ENCODE results near the gene OTULINL. TPM values are rescaled to one million over a fixed set of nuclear protein-coding genes. Genes with fewer than 3 reads are reported as not detected.
"Not testable (repeated sequence)": the region's sequence is repeated elsewhere in the genome, so short reads cannot be mapped to it uniquely, and the experiment has no call there.

OTULINL gene
- 7.5 TPM for total RNA-seq

GRCh38 chr5:14581106-14581890, at the start of gene OTULINL:
Gene OTULINL, plus strand, starts transcription at chr5:14581792. Its CDS starts 103 bp downstream, at chr5:14581895.
- peak; percentile 45 for DNase-seq

GRCh38 chr5:14532180-14532579, 49.4 kb upstream of the OTULINL start:
- no peak for DNase-seq

GRCh38 chr5:14534773-14535172, 46.8 kb upstream of the OTULINL start:
- DNase-seq = no peak

- no peak for DNase-seq
Observed at GRCh38 chr5:14545308-14545707, 36.3 kb upstream of the OTULINL start.

- DNase-seq = no peak
Observed at GRCh38 chr5:14545862-14546261, 35.7 kb upstream of the OTULINL start.

GRCh38 chr5:14547666-14548065, 33.9 kb upstream of the OTULINL start:
- DNase-seq = no peak

GRCh38 chr5:14551211-14551610, 30.4 kb upstream of the OTULINL start:
- no peak for DNase-seq

GRCh38 chr5:14552017-14552416, 29.6 kb upstream of the OTULINL start:
- DNase-seq = no peak

- DNase-seq = not testable (repeated sequence)
Observed at GRCh38 chr5:14554288-14554687, 27.3 kb upstream of the OTULINL start.

- no peak for DNase-seq
Observed at GRCh38 chr5:14556015-14556414, 25.6 kb upstream of the OTULINL start.

GRCh38 chr5:14557203-14557770, 24.3 kb upstream of the OTULINL start:
- DNase-seq = no peak

- DNase-seq = no peak
Observed at GRCh38 chr5:14557791-14558415, 23.7 kb upstream of the OTULINL start.

- DNase-seq = no peak
Observed at GRCh38 chr5:14560091-14560595, 21.4 kb upstream of the OTULINL start.

- no peak for DNase-seq
Observed at GRCh38 chr5:14561741-14562140, 19.9 kb upstream of the OTULINL start.

- DNase-seq = no peak
Observed at GRCh38 chr5:14568333-14568732, 13.3 kb upstream of the OTULINL start.

GRCh38 chr5:14569948-14570691, 11.5 kb upstream of the OTULINL start:
- no peak for DNase-seq

GRCh38 chr5:14571901-14572300, 9.7 kb upstream of the OTULINL start:
- no peak for DNase-seq

GRCh38 chr5:14572385-14572784, 9.2 kb upstream of the OTULINL start:
- no peak for DNase-seq

- DNase-seq = no peak
Observed at GRCh38 chr5:14572836-14573235, 8.8 kb upstream of the OTULINL start.

GRCh38 chr5:14574096-14574495, 7.5 kb upstream of the OTULINL start:
- no peak for DNase-seq

GRCh38 chr5:14574891-14575508, 6.6 kb upstream of the OTULINL start:
- DNase-seq = no peak

- no peak for DNase-seq
Observed at GRCh38 chr5:14576206-14576605, 5.4 kb upstream of the OTULINL start.

Data from skin of body (tissue), 2 donors.